Measurements from ENCODE around the gene BRPF1. TPM values are rescaled to one million over a fixed set of nuclear protein-coding genes. Genes with fewer than 3 reads are reported as not detected.

Gene BRPF1
- polyA plus RNA-seq, 1 of the 3 experiments (the other 2 are of a cell fraction): 13.0 TPM

DNA sequence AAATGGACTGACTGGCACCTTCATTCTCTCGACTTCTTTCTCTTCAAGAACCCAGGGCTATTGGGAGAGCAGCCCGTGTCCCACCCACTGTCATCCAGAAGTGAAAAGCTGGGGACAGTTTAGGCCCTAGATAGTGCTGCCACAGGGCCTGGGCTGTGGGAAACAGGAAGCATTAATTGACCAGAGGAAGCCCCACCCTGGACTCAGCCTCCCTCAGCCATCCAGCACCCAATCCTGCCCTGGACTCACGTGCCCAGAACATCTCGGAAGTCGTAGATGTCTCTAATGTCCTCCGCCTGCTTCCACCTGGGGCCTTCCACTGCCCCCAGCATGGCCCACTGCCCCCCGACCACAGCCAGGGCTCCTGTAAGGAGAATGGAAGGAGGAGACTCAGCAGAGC is 35.9 kb downstream of the BRPF1 start (continued):
- TF ChIP-seq YY1 (IDR thresholded peaks at IDR 0.05; ENCODE audit: low read depth) (no peak), NRF1 (IDR thresholded peaks at IDR 0.05; ENCODE audit: low read depth, low read length) (no peak)

DNA sequence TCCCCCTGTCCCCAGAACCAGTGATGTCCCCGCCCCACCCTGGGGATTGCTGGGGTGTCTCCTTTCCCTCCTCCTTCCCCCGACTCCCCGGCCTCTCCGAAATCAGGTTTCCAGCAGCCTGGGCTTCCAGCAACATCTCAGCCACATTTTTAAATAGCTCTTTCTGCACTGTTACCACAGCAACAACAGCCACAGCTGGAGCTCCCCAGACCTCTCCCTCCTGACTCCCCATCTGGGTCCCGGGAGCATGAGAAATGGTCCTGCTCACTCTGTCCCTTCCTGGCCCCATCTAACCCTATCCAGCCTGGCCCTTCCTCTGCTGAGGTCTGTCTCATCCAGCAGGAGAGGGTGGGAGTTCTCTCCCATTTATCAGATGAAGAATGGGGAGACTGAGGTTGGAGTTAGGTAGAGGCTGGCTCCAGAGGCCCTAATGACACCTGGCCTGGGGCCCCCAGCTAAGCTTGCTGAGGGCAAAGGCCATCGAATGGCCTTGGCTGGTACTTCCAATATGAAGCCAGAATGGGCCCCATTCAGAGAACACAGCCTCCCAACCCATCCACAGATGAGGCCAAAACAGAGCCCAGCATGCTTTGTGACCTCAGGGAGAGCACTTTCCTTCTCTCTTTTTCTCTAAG is 36.7 kb downstream of the BRPF1 start:
- Histone ChIP-seq H3K4me3 (ENCODE audit: low read depth in 2 of 2, low read length in 1 of 2) (no peak overlapping the region), H3K9me3 (no peaks in the 10 kb centered on the region), H3K27ac (ENCODE audit: low read depth in 2 of 2, low read length in 1 of 2) (no peak overlapping the region), H3K79me2 (ENCODE audit: insufficient read depth) (peaks cover 3% of the 10 kb centered on the region; the same call in 1 of the 2 replicates), H2AFZ (ENCODE audit: low read depth) (no peak overlapping the region), H3K9ac (peak overlapping the region; percentile 82; the same call in 1 of the 2 replicates), H3K36me3 (replicated peaks in 1 of 2; ENCODE audit: control insufficient read depth in 1 of 2, insufficient read depth in 2 of 2, low read length in 1 of 2) (peaks cover 0 to 2% of the 10 kb centered on the region in 2 experiments), H3K27me3 (ENCODE audit: insufficient read depth) (no peaks in the 10 kb centered on the region), H3K4me1 (ENCODE audit: control insufficient read depth in 1 of 2, insufficient read depth in 2 of 2, low read depth in 1 of 2, low read length in 1 of 2) (peaks cover 6 to 14% of the 10 kb centered on the region in 2 experiments; a peak in 1 of 4 replicates), H4K20me1 (ENCODE audit: insufficient read depth) (no peaks in the 10 kb centered on the region), H3K9me2 (no peaks in the 10 kb centered on the region), H3F3A (replicated peaks; ENCODE audit: insufficient read depth) (peaks cover 4% of the 10 kb centered on the region), H3K4me2 (peak overlapping the region; percentile 100)
- no peak for DNase-seq
- 91% methylated on average over 6 of the region's 6 CpGs for WGBS (ENCODE audit: low lambda C conversion rate)
- TF ChIP-seq TEAD4 (IDR thresholded peaks at IDR 0.05; ENCODE audit: borderline replicate concordance, insufficient read depth) (no peak), JUND (IDR thresholded peaks at IDR 0.05) (no peak), GABPA (IDR thresholded peaks at IDR 0.05; ENCODE audit: low read depth) (no peak), RXRA (IDR thresholded peaks at IDR 0.05; ENCODE audit: borderline replicate concordance, low read depth) (no peak), ELF1 (IDR thresholded peaks at IDR 0.05) (no peak), CHD2 (IDR thresholded peaks at IDR 0.05; ENCODE audit: low read length, partially characterized antibody) (no peak), MEF2A (IDR thresholded peaks at IDR 0.05; ENCODE audit: borderline replicate concordance, low read depth) (no peak), RFX5 (IDR thresholded peaks at IDR 0.05; ENCODE audit: low read length) (no peak), SMC3 (IDR thresholded peaks at IDR 0.05; ENCODE audit: low read depth, low read length) (no peak), FOSL2 (IDR thresholded peaks at IDR 0.05; ENCODE audit: borderline replicate concordance, low read depth) (no peak), SIN3A (IDR thresholded peaks at IDR 0.05; ENCODE audit: borderline replicate concordance, low read depth, low read length) (no peak), MXI1 (IDR thresholded peaks at IDR 0.05; ENCODE audit: low read depth, low read length) (no peak), TAF1 (IDR thresholded peaks at IDR 0.05; ENCODE audit: borderline replicate concordance, low read depth, low read length) (no peak)
- TF ChIP-seq, protein P1, sequence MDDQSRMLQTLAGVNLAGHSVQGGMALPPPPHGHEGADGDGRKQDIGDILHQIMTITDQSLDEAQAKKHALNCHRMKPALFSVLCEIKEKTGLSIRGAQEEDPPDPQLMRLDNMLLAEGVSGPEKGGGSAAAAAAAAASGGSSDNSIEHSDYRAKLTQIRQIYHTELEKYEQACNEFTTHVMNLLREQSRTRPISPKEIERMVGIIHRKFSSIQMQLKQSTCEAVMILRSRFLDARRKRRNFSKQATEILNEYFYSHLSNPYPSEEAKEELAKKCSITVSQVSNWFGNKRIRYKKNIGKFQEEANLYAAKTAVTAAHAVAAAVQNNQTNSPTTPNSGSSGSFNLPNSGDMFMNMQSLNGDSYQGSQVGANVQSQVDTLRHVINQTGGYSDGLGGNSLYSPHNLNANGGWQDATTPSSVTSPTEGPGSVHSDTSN (IDR thresholded peaks at IDR 0.05): no peak
- TF ChIP-seq, protein P2, sequence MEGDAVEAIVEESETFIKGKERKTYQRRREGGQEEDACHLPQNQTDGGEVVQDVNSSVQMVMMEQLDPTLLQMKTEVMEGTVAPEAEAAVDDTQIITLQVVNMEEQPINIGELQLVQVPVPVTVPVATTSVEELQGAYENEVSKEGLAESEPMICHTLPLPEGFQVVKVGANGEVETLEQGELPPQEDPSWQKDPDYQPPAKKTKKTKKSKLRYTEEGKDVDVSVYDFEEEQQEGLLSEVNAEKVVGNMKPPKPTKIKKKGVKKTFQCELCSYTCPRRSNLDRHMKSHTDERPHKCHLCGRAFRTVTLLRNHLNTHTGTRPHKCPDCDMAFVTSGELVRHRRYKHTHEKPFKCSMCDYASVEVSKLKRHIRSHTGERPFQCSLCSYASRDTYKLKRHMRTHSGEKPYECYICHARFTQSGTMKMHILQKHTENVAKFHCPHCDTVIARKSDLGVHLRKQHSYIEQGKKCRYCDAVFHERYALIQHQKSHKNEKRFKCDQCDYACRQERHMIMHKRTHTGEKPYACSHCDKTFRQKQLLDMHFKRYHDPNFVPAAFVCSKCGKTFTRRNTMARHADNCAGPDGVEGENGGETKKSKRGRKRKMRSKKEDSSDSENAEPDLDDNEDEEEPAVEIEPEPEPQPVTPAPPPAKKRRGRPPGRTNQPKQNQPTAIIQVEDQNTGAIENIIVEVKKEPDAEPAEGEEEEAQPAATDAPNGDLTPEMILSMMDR (IDR thresholded peaks at IDR 0.05): no peak
- TF ChIP-seq, protein P3, sequence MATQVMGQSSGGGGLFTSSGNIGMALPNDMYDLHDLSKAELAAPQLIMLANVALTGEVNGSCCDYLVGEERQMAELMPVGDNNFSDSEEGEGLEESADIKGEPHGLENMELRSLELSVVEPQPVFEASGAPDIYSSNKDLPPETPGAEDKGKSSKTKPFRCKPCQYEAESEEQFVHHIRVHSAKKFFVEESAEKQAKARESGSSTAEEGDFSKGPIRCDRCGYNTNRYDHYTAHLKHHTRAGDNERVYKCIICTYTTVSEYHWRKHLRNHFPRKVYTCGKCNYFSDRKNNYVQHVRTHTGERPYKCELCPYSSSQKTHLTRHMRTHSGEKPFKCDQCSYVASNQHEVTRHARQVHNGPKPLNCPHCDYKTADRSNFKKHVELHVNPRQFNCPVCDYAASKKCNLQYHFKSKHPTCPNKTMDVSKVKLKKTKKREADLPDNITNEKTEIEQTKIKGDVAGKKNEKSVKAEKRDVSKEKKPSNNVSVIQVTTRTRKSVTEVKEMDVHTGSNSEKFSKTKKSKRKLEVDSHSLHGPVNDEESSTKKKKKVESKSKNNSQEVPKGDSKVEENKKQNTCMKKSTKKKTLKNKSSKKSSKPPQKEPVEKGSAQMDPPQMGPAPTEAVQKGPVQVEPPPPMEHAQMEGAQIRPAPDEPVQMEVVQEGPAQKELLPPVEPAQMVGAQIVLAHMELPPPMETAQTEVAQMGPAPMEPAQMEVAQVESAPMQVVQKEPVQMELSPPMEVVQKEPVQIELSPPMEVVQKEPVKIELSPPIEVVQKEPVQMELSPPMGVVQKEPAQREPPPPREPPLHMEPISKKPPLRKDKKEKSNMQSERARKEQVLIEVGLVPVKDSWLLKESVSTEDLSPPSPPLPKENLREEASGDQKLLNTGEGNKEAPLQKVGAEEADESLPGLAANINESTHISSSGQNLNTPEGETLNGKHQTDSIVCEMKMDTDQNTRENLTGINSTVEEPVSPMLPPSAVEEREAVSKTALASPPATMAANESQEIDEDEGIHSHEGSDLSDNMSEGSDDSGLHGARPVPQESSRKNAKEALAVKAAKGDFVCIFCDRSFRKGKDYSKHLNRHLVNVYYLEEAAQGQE (IDR thresholded peaks at IDR 0.05; ENCODE audit: low read depth, low read length): no peak
- TF ChIP-seq, protein P4, sequence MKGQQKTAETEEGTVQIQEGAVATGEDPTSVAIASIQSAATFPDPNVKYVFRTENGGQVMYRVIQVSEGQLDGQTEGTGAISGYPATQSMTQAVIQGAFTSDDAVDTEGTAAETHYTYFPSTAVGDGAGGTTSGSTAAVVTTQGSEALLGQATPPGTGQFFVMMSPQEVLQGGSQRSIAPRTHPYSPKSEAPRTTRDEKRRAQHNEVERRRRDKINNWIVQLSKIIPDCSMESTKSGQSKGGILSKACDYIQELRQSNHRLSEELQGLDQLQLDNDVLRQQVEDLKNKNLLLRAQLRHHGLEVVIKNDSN (IDR thresholded peaks at IDR 0.05; ENCODE audit: borderline replicate concordance, low read depth): no peak
- TF ChIP-seq, protein P5, sequence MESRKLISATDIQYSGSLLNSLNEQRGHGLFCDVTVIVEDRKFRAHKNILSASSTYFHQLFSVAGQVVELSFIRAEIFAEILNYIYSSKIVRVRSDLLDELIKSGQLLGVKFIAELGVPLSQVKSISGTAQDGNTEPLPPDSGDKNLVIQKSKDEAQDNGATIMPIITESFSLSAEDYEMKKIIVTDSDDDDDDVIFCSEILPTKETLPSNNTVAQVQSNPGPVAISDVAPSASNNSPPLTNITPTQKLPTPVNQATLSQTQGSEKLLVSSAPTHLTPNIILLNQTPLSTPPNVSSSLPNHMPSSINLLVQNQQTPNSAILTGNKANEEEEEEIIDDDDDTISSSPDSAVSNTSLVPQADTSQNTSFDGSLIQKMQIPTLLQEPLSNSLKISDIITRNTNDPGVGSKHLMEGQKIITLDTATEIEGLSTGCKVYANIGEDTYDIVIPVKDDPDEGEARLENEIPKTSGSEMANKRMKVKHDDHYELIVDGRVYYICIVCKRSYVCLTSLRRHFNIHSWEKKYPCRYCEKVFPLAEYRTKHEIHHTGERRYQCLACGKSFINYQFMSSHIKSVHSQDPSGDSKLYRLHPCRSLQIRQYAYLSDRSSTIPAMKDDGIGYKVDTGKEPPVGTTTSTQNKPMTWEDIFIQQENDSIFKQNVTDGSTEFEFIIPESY (IDR thresholded peaks at IDR 0.05; ENCODE audit: borderline replicate concordance, low read depth): no peak
- CTCF ChIA-PET: no interaction called here
- POLR2A ChIA-PET: interaction anchor here (0.5 to 3.7 kb wide), 4 partner anchors 13 to 133 kb away, joined by 3 to 20 read pairs (median 4); partner anchors contain the start of gene OGG1
